HUES64 (cell line): ENCODE measurements around the gene ZNF146.
A peak's percentile ranks its signal among the peaks of the same experiment; 100 is the strongest.
"Not testable (repeated sequence)": the region's sequence is repeated elsewhere in the genome, so short reads cannot be mapped to it uniquely, and the experiment has no call there.

ENCODE experiments used
- H3K27ac ChIP-seq: 2 replicates; pipeline ENCODE4 v1.7.0; 2013; ENCODE audit warnings: low read depth, low read length, inconsistent platforms
- H3K27me3 ChIP-seq: 2 replicates; pipeline ENCODE4 v1.6.1; 2013; ENCODE audit warnings: mild to moderate bottlenecking, low read length; ENCODE audit not compliant: insufficient read depth
- H3K36me3 ChIP-seq: 2 replicates; pipeline ENCODE4 v1.6.1; 2013; ENCODE audit warnings: mild to moderate bottlenecking, low read length; ENCODE audit not compliant: insufficient read depth
- H3K4me1 ChIP-seq: 2 replicates; pipeline ENCODE4 v1.6.1; 2013; ENCODE audit warnings: mild to moderate bottlenecking, low read length, moderate library complexity; ENCODE audit not compliant: insufficient read depth
- H3K4me3 ChIP-seq: 2 replicates; pipeline ENCODE4 v1.5.1; 2013; ENCODE audit warnings: mild to moderate bottlenecking, low read length, moderate library complexity
- H3K9ac ChIP-seq: 2 replicates; pipeline ENCODE4 v1.6.1; 2013; ENCODE audit warnings: mild to moderate bottlenecking, low read depth, low read length
- H3K9me3 ChIP-seq: 2 replicates; pipeline ENCODE4 v1.6.1; 2013; ENCODE audit warnings: low read depth, low read length; ENCODE audit not compliant: insufficient read depth
- whole genome bisulfite sequencing: fragments of 150-250, 120-280 bp; methylation state at CpG from one replicate; pipeline ENCODE4 v1.1.7; 2013; ENCODE audit warnings: missing lambda C conversion rate; 5-methylcytosine and 5-hydroxymethylcytosine counted together

The ZNF146 gene

GRCh38 chr19:36201684-36202083 lies 13.2 kb upstream of the ZNF146 start:
- no peak overlapping the region for H3K27ac ChIP-seq
- no peak overlapping the region for H3K9ac ChIP-seq
- H3K36me3 ChIP-seq = no peaks in the 10 kb centered on the region
- 95% methylated on average over 6 of the region's 6 CpGs for WGBS
- H3K27me3 ChIP-seq = no peaks in the 10 kb centered on the region
- H3K4me3 ChIP-seq = no peak overlapping the region
- no peaks in the 10 kb centered on the region for H3K9me3 ChIP-seq
- H3K4me1 ChIP-seq = no peaks in the 10 kb centered on the region

GRCh38 chr19:36203293-36203692 lies 11.6 kb upstream of the ZNF146 start:
- WGBS = 94% methylated on average over 4 of the region's 4 CpGs
- H3K4me1 ChIP-seq = no peaks in the 10 kb centered on the region
- H3K36me3 ChIP-seq = no peaks in the 10 kb centered on the region
- no peak overlapping the region for H3K4me3 ChIP-seq
- H3K27me3 ChIP-seq = no peaks in the 10 kb centered on the region
- H3K9me3 ChIP-seq = no peaks in the 10 kb centered on the region
- H3K9ac ChIP-seq = no peak overlapping the region
- no peak overlapping the region for H3K27ac ChIP-seq

- Histone ChIP-seq H3K4me1 (no peaks in the 10 kb centered on the region), H3K9ac (no peak overlapping the region), H3K4me3 (no peak overlapping the region), H3K27ac (no peak overlapping the region), H3K27me3 (no peaks in the 10 kb centered on the region), H3K9me3 (no peaks in the 10 kb centered on the region), H3K36me3 (no peaks in the 10 kb centered on the region)
- WGBS = 99% methylated on average over 3 of the region's 3 CpGs
Measured at GRCh38 chr19:36207605-36208252, 7.2 kb upstream of the ZNF146 start.

GRCh38 chr19:36209372-36209771 lies 5.5 kb upstream of the ZNF146 start:
- Histone ChIP-seq H3K4me1 (no peaks in the 10 kb centered on the region), H3K27me3 (no peaks in the 10 kb centered on the region), H3K9ac (no peak overlapping the region), H3K4me3 (no peak overlapping the region), H3K27ac (no peak overlapping the region), H3K36me3 (no peaks in the 10 kb centered on the region), H3K9me3 (no peaks in the 10 kb centered on the region)
- 91% methylated on average over 6 of the region's 7 CpGs for WGBS

GRCh38 chr19:36210497-36210896 lies 4.4 kb upstream of the ZNF146 start:
- H3K36me3 ChIP-seq = no peaks in the 10 kb centered on the region
- no peak overlapping the region for H3K9ac ChIP-seq
- no peaks in the 10 kb centered on the region for H3K4me1 ChIP-seq
- H3K9me3 ChIP-seq = no peaks in the 10 kb centered on the region
- H3K27ac ChIP-seq = no peak overlapping the region
- H3K27me3 ChIP-seq = no peaks in the 10 kb centered on the region
- H3K4me3 ChIP-seq = no peak overlapping the region
- WGBS = 97% methylated on average over 8 of the region's 8 CpGs

- H3K9me3 ChIP-seq = no peaks in the 10 kb centered on the region
- peaks cover 3% of the 10 kb centered on the region; the same call in 1 of the 2 replicates for H3K36me3 ChIP-seq
- no peaks in the 10 kb centered on the region for H3K27me3 ChIP-seq
- H3K9ac ChIP-seq = no peak overlapping the region
- no peak overlapping the region for H3K27ac ChIP-seq
- 94% methylated on average over 2 of the region's 2 CpGs for WGBS
- no peak overlapping the region for H3K4me3 ChIP-seq
- no peaks in the 10 kb centered on the region for H3K4me1 ChIP-seq
Measured at GRCh38 chr19:36212895-36213294, 2.0 kb upstream of the ZNF146 start.

GRCh38 chr19:36215276-36216123 lies 594 bp downstream of the ZNF146 start:
- WGBS = under 1% methylated on average over 24 of the region's 27 CpGs
- Histone ChIP-seq H3K4me3 (peak overlapping the region; percentile 93), H3K4me1 (0 out of 2 replicates have a peak, but pooled peaks cover 5% of the 10 kb centered on the region), H3K9ac (peak overlapping the region; percentile 99), H3K9me3 (no peaks in the 10 kb centered on the region), H3K36me3 (peaks cover 21% of the 10 kb centered on the region), H3K27ac (peak overlapping the region; percentile 86), H3K27me3 (no peaks in the 10 kb centered on the region)

- 0 out of 2 replicates have a peak, but pooled peaks cover 8% of the 10 kb centered on the region for H3K4me1 ChIP-seq
- no peak overlapping the region for H3K4me3 ChIP-seq
- 95% methylated on average over 4 of the region's 4 CpGs for WGBS
- H3K9ac ChIP-seq = no peak overlapping the region
- no peaks in the 10 kb centered on the region for H3K9me3 ChIP-seq
- H3K27ac ChIP-seq = no peak overlapping the region
- peaks cover 76% of the 10 kb centered on the region for H3K36me3 ChIP-seq
- no peaks in the 10 kb centered on the region for H3K27me3 ChIP-seq
Measured at GRCh38 chr19:36221474-36221873, 6.6 kb downstream of the ZNF146 start.

- H3K27me3 ChIP-seq = no peaks in the 10 kb centered on the region
- WGBS = 100% methylated on average over 4 of the region's 4 CpGs
- no peak overlapping the region for H3K9ac ChIP-seq
- H3K4me1 ChIP-seq = 0 out of 2 replicates have a peak, but pooled peaks cover 8% of the 10 kb centered on the region
- H3K27ac ChIP-seq = no peak overlapping the region
- H3K36me3 ChIP-seq = peaks cover 80% of the 10 kb centered on the region
- no peak overlapping the region for H3K4me3 ChIP-seq
- H3K9me3 ChIP-seq = no peaks in the 10 kb centered on the region
Measured at GRCh38 chr19:36222503-36222902, 7.6 kb downstream of the ZNF146 start.

GRCh38 chr19:36225219-36225892 lies 10.4 kb downstream of the ZNF146 start:
- H3K9me3 ChIP-seq = no peaks in the 10 kb centered on the region
- peaks cover 91% of the 10 kb centered on the region for H3K36me3 ChIP-seq
- H3K4me1 ChIP-seq = 0 out of 2 replicates have a peak, but pooled peaks cover 3% of the 10 kb centered on the region
- no peak overlapping the region for H3K27ac ChIP-seq
- no peaks in the 10 kb centered on the region for H3K27me3 ChIP-seq
- WGBS = 95% methylated on average over 5 of the region's 5 CpGs
- no peak overlapping the region for H3K9ac ChIP-seq
- no peak overlapping the region for H3K4me3 ChIP-seq

GRCh38 chr19:36233626-36234025 lies 18.7 kb downstream of the ZNF146 start:
- Histone ChIP-seq H3K27ac (peak overlapping the region; percentile 63), H3K36me3 (peaks cover 99% of the 10 kb centered on the region), H3K4me1 (peaks cover 15% of the 10 kb centered on the region), H3K9me3 (peaks cover 13% of the 10 kb centered on the region; the same call in 1 of the 2 replicates), H3K9ac (0 out of 2 replicates have a peak overlapping the region, but pooled peaks have one; percentile 41)
- not testable (repeated sequence) for H3K27me3 ChIP-seq, H3K4me3 ChIP-seq
- 68% methylated on average over 7 of the region's 7 CpGs for WGBS
